Loucy (cell line): Measurements from ENCODE around the gene ABCG1.

Experiments used
- EZH2phosphoT487 ChIP-seq: fragments of 200-600 bp; IDR thresholded peaks from 2 replicates; pipeline ENCODE4 v1.6.1; 2018; ENCODE audit warnings: antibody characterized with exemption, mild to moderate bottlenecking, moderate library complexity, borderline replicate concordance
- TF ChIP-seq, protein P1 (sequence below): fragments of 200-600 bp; sonication (generic); conservative IDR thresholded peaks from 2 replicates; pipeline ENCODE4 v1.5.1; 2014; ENCODE audit warnings: mild to moderate bottlenecking, antibody characterized with exemption, low read length

DNA sequence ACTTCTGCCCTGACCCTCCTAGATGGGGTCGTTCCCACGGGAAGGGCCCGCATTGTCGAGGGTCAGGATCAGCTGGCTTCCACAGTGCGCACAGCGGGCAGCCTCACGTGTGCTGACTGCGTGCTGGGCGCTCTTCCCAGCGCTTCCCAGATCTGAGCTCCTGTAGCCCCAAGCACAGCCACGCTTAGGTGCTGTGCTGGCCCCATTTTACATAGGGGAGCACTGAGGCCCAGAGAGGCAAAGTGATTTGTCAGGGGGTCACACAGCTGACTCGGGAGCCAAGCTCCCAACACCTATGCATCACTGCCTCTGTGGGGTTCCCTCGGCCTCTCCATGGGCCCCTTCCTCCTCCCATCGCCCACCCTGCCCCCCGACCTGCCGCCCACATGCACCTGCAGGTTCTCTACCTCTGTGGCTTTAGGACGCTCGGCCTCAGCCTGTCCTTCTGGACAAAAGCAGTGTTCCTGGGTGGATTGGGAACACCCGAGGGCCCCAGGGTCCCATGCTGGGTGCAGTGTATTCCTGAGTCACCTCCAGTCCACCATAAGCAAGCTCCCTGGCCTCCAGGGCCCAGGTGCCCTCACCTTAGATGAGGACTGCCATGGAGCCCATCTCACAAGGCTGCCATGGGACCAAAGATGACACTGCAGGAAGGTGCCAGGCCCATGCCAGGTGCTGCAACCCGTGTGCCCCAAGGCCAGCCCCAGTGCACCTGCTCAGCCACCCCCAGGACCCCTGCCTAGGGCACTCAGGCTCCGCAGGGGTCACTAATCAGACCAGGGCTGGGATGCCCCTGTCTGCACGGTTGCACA lies 73.0 kb downstream of the ABCG1 start:
- TF ChIP-seq, protein P1, sequence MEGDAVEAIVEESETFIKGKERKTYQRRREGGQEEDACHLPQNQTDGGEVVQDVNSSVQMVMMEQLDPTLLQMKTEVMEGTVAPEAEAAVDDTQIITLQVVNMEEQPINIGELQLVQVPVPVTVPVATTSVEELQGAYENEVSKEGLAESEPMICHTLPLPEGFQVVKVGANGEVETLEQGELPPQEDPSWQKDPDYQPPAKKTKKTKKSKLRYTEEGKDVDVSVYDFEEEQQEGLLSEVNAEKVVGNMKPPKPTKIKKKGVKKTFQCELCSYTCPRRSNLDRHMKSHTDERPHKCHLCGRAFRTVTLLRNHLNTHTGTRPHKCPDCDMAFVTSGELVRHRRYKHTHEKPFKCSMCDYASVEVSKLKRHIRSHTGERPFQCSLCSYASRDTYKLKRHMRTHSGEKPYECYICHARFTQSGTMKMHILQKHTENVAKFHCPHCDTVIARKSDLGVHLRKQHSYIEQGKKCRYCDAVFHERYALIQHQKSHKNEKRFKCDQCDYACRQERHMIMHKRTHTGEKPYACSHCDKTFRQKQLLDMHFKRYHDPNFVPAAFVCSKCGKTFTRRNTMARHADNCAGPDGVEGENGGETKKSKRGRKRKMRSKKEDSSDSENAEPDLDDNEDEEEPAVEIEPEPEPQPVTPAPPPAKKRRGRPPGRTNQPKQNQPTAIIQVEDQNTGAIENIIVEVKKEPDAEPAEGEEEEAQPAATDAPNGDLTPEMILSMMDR, result no peak
- TF ChIP-seq EZH2phosphoT487, result no peak
